GM23338 (cell line): ENCODE results near the gene KRTAP6-1. TPM values are rescaled to one million over a fixed set of nuclear protein-coding genes. Genes with fewer than 3 reads are reported as not detected.

Source experiments
- ATAC-seq: fragments of 200-7000 bp; cut with Tn5 transposase; 3 replicates; pipeline ENCODE4 v1.9.1; 2020
- DNase-seq: peaks from one replicate; pipeline ENCODE4 v3.0.0-alpha.2; 2015; ENCODE audit warnings: low spot score
- H2AFZ ChIP-seq: fragments of 200-600 bp; sonication (generic); 2 replicates; pipeline ENCODE4 v1.8.0; 2016; ENCODE audit warnings: antibody characterized with exemption, mild to moderate bottlenecking, moderate library complexity
- H3F3A ChIP-seq: fragments of 200-600 bp; sonication (generic); replicated peaks from 2 replicates; pipeline ENCODE4 v1.8.0; 2017; ENCODE audit warnings: antibody characterized with exemption, mixed run types, low read depth
- H3K27ac ChIP-seq: fragments of 200-600 bp; sonication (generic); 2 replicates; pipeline ENCODE4 v1.6.1; 2016; ENCODE audit warnings: low read depth
- H3K27me3 ChIP-seq: fragments of 200-600 bp; sonication (generic); 2 replicates; pipeline ENCODE4 v1.8.0; 2016; ENCODE audit warnings: mild to moderate bottlenecking, mixed run types, moderate library complexity; ENCODE audit not compliant: insufficient read depth
- H3K36me3 ChIP-seq: fragments of 200-600 bp; sonication (generic); 2 replicates; pipeline ENCODE4 v1.8.0; 2016; ENCODE audit warnings: mild to moderate bottlenecking; ENCODE audit not compliant: insufficient read depth
- H3K4me1 ChIP-seq: fragments of 200-600 bp; sonication (generic); 2 replicates; pipeline ENCODE4 v1.8.0; 2016; ENCODE audit warnings: mild to moderate bottlenecking, moderate library complexity; ENCODE audit not compliant: insufficient read depth
- H3K4me2 ChIP-seq: fragments of 200-600 bp; sonication (generic); 2 replicates; pipeline ENCODE4 v1.7.1; 2017; ENCODE audit warnings: mixed run types
- H3K4me3 ChIP-seq: fragments of 200-600 bp; sonication (generic); 2 replicates; pipeline ENCODE4 v1.6.1; 2016; ENCODE audit warnings: mixed run types
- H3K79me2 ChIP-seq: fragments of 200-600 bp; sonication (generic); replicated peaks from 2 replicates; pipeline ENCODE4 v1.8.0; 2017; ENCODE audit warnings: mild to moderate bottlenecking; ENCODE audit not compliant: insufficient read depth
- H3K9me2 ChIP-seq: fragments of 200-600 bp; sonication (generic); 2 replicates; pipeline ENCODE4 v1.8.0; 2017; ENCODE audit not compliant: insufficient read depth
- H4K20me1 ChIP-seq: fragments of 200-600 bp; sonication (generic); replicated peaks from 2 replicates; pipeline ENCODE4 v1.8.0; 2017; ENCODE audit warnings: mild to moderate bottlenecking; ENCODE audit not compliant: insufficient read depth
- H3K27ac Mint-ChIP-seq: 2 replicates; pipeline ENCODE4 v1.8.0; 2020; ENCODE audit warnings: inconsistent platforms, mild to moderate bottlenecking, moderate library complexity, mixed read lengths
- H3K27me3 Mint-ChIP-seq: 3 replicates; pipeline ENCODE4 v1.8.0; 2022; ENCODE audit warnings: low read depth, mild to moderate bottlenecking, moderate library complexity, mixed read lengths, inconsistent platforms; ENCODE audit not compliant: insufficient read depth, poor library complexity
- H3K36me3 Mint-ChIP-seq: 3 replicates; pipeline ENCODE4 v1.8.0; 2021; ENCODE audit warnings: low read depth, mild to moderate bottlenecking, inconsistent platforms, moderate library complexity, mixed read lengths
- H3K4me1 Mint-ChIP-seq: 3 replicates; pipeline ENCODE4 v1.8.0; 2020; ENCODE audit warnings: mild to moderate bottlenecking, inconsistent platforms, mixed read lengths
- H3K4me3 Mint-ChIP-seq: 3 replicates; pipeline ENCODE4 v1.8.0; 2021; ENCODE audit warnings: moderate library complexity, mild to moderate bottlenecking, inconsistent platforms, mixed read lengths
- H3K9me3 Mint-ChIP-seq: 3 replicates; pipeline ENCODE4 v1.8.0; 2020; ENCODE audit warnings: moderate library complexity, mild to moderate bottlenecking, inconsistent platforms, mixed read lengths
- CREB1 ChIP-seq: fragments of 250-450 bp; sonication (Bioruptor Pico); IDR thresholded peaks from 2 replicates; pipeline ENCODE4 v1.5.0; 2020; ENCODE audit warnings: low read depth, mild to moderate bottlenecking, moderate library complexity
- EZH2 ChIP-seq: fragments of 200-600 bp; sonication (generic); IDR thresholded peaks from one replicate; pipeline ENCODE4 v1.8.0; 2017; ENCODE audit warnings: antibody characterized with exemption, mild to moderate bottlenecking, low read depth; ENCODE audit not compliant: unreplicated experiment
- EZH2phosphoT487 ChIP-seq: fragments of 200-600 bp; sonication (generic); IDR thresholded peaks from one replicate; pipeline ENCODE4 v1.8.1; 2018; ENCODE audit warnings: antibody characterized with exemption; ENCODE audit not compliant: unreplicated experiment
- NANOG ChIP-seq: IDR thresholded peaks from 2 replicates; pipeline ENCODE4 v1.6.1; 2016; ENCODE audit warnings: antibody characterized with exemption, borderline replicate concordance
- ZNF114 ChIP-seq: fragments of 250-450 bp; sonication (Bioruptor Pico); IDR thresholded peaks from 2 replicates; pipeline ENCODE4 v1.5.0; 2020; ENCODE audit warnings: mild to moderate bottlenecking, moderate library complexity
- ZNF331 ChIP-seq: fragments of 250-450 bp; sonication (Bioruptor Pico); IDR thresholded peaks from 2 replicates; pipeline ENCODE4 v1.5.0; 2020; ENCODE audit warnings: low read depth, mild to moderate bottlenecking, moderate library complexity
- polyA plus RNA-seq: library from polyadenylated mRNA; unstranded; fragments of >200 nt; fragmentation: Nextera tagmentation; extraction: Ambion mirVana; gene quantifications from 2 replicates; pipeline ENCODE4 v1.2.1, GENCODE V29; 2016
- total RNA-seq: library from RNA; depleted of rRNA; stranded (reverse); fragments of >200 nt; shearing (Covaris generic); gene quantifications from 2 replicates; pipeline ENCODE4 v1.2.3, GENCODE V29; 2014
- TF ChIP-seq, protein P1 (sequence below), 2 experiments: fragments of 200-600 bp in 1 of 2; sonication (generic) in 1 of 2; conservative IDR thresholded peaks; 2 replicates each; pipeline versions ENCODE4 v1.5.1 to v1.6.1; 2016 to 2017; ENCODE audit warnings: antibody characterized with exemption in 2 of 2, low read depth in 2 of 2, mild to moderate bottlenecking in 2 of 2, moderate library complexity in 1 of 2

Gene KRTAP6-1
- total and polyA plus RNA-seq, 2 experiments from 2014 or later = not detected

DNA sequence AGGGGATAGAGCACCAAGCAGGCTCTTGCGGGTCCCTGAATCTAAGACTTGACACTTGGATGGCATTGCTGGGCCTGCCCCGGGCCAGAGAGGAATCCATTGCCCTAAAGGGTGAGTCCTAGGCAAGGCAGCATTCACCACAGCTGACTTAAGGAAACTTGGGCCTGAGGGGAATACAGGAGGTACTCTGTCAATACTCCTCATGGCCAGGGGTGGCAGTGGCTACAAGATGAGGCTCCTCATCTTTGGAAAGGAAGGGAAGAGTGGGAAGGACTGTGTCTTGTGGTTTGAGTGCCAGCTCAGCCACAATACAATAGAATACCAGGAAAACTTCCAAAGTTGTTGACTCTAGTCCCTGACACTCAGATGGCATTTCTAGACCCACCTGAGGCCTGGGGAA is 7.8 kb downstream of the KRTAP6-1 start:
- no peak for TF ChIP-seq CREB1 (CRISPR knock-in tag)
- TF ChIP-seq ZNF331 = no peak
- no peak for TF ChIP-seq NANOG
- TF ChIP-seq, protein P1, sequence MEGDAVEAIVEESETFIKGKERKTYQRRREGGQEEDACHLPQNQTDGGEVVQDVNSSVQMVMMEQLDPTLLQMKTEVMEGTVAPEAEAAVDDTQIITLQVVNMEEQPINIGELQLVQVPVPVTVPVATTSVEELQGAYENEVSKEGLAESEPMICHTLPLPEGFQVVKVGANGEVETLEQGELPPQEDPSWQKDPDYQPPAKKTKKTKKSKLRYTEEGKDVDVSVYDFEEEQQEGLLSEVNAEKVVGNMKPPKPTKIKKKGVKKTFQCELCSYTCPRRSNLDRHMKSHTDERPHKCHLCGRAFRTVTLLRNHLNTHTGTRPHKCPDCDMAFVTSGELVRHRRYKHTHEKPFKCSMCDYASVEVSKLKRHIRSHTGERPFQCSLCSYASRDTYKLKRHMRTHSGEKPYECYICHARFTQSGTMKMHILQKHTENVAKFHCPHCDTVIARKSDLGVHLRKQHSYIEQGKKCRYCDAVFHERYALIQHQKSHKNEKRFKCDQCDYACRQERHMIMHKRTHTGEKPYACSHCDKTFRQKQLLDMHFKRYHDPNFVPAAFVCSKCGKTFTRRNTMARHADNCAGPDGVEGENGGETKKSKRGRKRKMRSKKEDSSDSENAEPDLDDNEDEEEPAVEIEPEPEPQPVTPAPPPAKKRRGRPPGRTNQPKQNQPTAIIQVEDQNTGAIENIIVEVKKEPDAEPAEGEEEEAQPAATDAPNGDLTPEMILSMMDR (conservative IDR thresholded peaks at IDR 0.05; ENCODE audit: low read depth in 2 of 2) = peak; percentile 25 to 36; a peak in 3 of 4 replicates
- TF ChIP-seq ZNF114 (CRISPR knock-in tag) = no peak
- no peak for TF ChIP-seq EZH2phosphoT487
- Histone ChIP-seq H2AFZ (no peak overlapping the region), H3K9me2 (no peaks in the 10 kb centered on the region), H4K20me1 (no peaks in the 10 kb centered on the region), H3K27ac (no peak overlapping the region), H3K27me3 (no peaks in the 10 kb centered on the region), H3K4me1 (no peaks in the 10 kb centered on the region), H3F3A (no peaks in the 10 kb centered on the region), H3K79me2 (no peaks in the 10 kb centered on the region), H3K4me2 (no peak overlapping the region), H3K36me3 (no peaks in the 10 kb centered on the region), H3K4me3 (no peak overlapping the region)
- ATAC-seq = peak; percentile 96
- Mint-ChIP-seq H3K4me1 (no peaks in the 10 kb centered on the region), H3K4me3 (no peak overlapping the region), H3K27me3 (no peaks in the 10 kb centered on the region), H3K9me3 (peaks cover 2% of the 10 kb centered on the region), H3K27ac (no peak overlapping the region), H3K36me3 (no peaks in the 10 kb centered on the region)
- DNase-seq = peak; percentile 56

DNA sequence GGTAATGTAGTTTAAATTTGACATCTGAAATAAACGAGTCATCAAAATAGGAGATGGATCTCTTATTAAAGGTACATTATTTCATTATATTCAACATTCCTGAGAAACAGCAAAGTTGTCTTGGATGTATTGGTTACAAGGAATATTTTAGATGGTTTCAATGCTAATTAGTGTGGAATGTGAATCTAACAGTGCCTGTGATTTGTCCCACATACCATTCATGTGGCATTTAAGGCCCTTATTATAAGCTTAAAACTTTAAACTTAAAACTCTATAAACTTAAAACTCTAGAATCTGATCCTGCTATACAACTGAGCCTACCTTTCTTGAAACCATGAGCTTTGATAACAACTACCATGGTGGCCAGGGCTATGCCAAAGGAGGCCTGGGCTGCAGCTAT is 12.9 kb downstream of the KRTAP6-1 start, which contains the start of gene KRTAP22-1:
KRTAP22-1 (plus strand) TSS at position 301 of the 400 bp plus-strand sequence.
- Histone ChIP-seq H3K4me2 (no peak within 1 kb of the TSS), H3K27ac (no peak within 1 kb of the TSS), H3K27me3 (no peaks in the 10 kb centered on the region), H4K20me1 (no peaks in the 10 kb centered on the region), H3F3A (no peaks in the 10 kb centered on the region), H2AFZ (no peak within 1 kb of the TSS; the same call in 1 of the 2 replicates), H3K79me2 (no peaks in the 10 kb centered on the region), H3K4me1 (no peaks in the 10 kb centered on the region), H3K4me3 (no peak within 1 kb of the TSS), H3K36me3 (no peaks in the 10 kb centered on the region), H3K9me2 (no peaks in the 10 kb centered on the region)
- ATAC-seq = no peak
- H3K27me3 Mint-ChIP-seq = no peaks in the 10 kb centered on the region
- no peaks in the 10 kb centered on the region for H3K36me3 Mint-ChIP-seq
- no peak within 1 kb of the TSS for H3K27ac Mint-ChIP-seq
- no peaks in the 10 kb centered on the region for H3K4me1 Mint-ChIP-seq
- no peak for TF ChIP-seq ZNF114 (CRISPR knock-in tag)
- TF ChIP-seq CREB1 (CRISPR knock-in tag) = no peak
- TF ChIP-seq, protein P1 (conservative IDR thresholded peaks at IDR 0.05; ENCODE audit: low read depth in 2 of 2) = no peak
- H3K4me3 Mint-ChIP-seq = no peak within 1 kb of the TSS
- DNase-seq = no peak
- no peaks in the 10 kb centered on the region; the same call in 2 of the 3 replicates for H3K9me3 Mint-ChIP-seq

DNA sequence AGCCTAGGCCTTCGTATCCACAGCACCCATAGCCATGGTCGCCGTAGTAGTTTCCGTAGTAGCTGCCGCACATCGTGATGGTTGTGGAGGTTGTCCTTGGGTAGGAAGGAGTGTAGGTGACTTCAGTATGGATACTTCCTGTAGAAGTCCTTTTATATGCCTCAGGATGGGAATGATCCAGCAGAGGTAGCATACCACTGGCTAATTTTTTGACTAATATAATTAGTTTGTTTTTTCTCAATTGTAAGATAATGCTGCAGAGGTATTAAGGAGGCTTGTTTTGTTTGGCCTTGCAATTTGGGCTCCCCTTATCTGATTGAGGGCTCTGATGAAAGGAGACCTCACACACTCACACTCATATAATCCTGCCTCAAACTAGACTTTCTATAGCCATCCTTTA is 14.9 kb downstream of the KRTAP6-1 start, which contains the start of gene KRTAP6-2:
KRTAP6-2 (minus strand) TSS at position 101 of the 400 bp plus-strand sequence; CDS start at position 73, 28 bp downstream.
- Histone ChIP-seq H2AFZ (no peak within 1 kb of the TSS), H3K79me2 (no peaks in the 10 kb centered on the region), H3F3A (no peaks in the 10 kb centered on the region), H3K27ac (no peak within 1 kb of the TSS), H3K27me3 (no peaks in the 10 kb centered on the region), H4K20me1 (no peaks in the 10 kb centered on the region), H3K4me1 (no peaks in the 10 kb centered on the region), H3K36me3 (no peaks in the 10 kb centered on the region), H3K4me3 (no peak within 1 kb of the TSS), H3K9me2 (no peaks in the 10 kb centered on the region), H3K4me2 (no peak within 1 kb of the TSS)
- Mint-ChIP-seq H3K4me1 (no peaks in the 10 kb centered on the region), H3K4me3 (no peak within 1 kb of the TSS), H3K27me3 (no peaks in the 10 kb centered on the region), H3K27ac (no peak within 1 kb of the TSS), H3K9me3 (no peaks in the 10 kb centered on the region), H3K36me3 (no peaks in the 10 kb centered on the region)
- ATAC-seq (no peak), DNase-seq (no peak)
- TF ChIP-seq, protein P1 (conservative IDR thresholded peaks at IDR 0.05; ENCODE audit: low read depth in 2 of 2) = no peak
- TF ChIP-seq ZNF114 (CRISPR knock-in tag) (no peak), EZH2 (no peak), ZNF331 (no peak)
